ENCODE results near the gene MAPKAP1. TPM values are rescaled to one million over a fixed set of nuclear protein-coding genes. Genes with fewer than 3 reads are reported as not detected.

MAPKAP1 gene
- total RNA-seq, 4 donors from 2014 or later = 46.7 to 63.0 (median 57.9) TPM

GRCh38 chr9:125415583-125416460 is 291.2 kb downstream of the MAPKAP1 start:
- intact Hi-C loops (cut with DNase I; ENCODE audit: low total_unique reads) = no loop called here
- TF ChIP-seq CTCF (IDR thresholded peaks at IDR 0.05) (no peak), POLR2A (IDR thresholded peaks at IDR 0.05) (no peak)
- WGBS, 2 donors = 86 to 90% methylated on average over 23 of the region's 23 CpGs
- no peak overlapping the region for H3K4me3 ChIP-seq (ENCODE audit: low read depth, poor library complexity, severe bottlenecking)
- no peak for DNase-seq (ENCODE audit: low spot score in 2 of 2)

GRCh38 chr9:125413579-125413978 is 293.4 kb downstream of the MAPKAP1 start:
- H3K4me3 ChIP-seq (ENCODE audit: low read depth, poor library complexity, severe bottlenecking) = no peak overlapping the region
- no peak for DNase-seq (ENCODE audit: low spot score in 2 of 2)
- TF ChIP-seq POLR2A (IDR thresholded peaks at IDR 0.05) = no peak
- no peak for TF ChIP-seq CTCF (IDR thresholded peaks at IDR 0.05)
- 95 to 96% methylated on average over 8 of the region's 8 CpGs for WGBS, 2 donors
- intact Hi-C loops (cut with DNase I; ENCODE audit: low total_unique reads) = no loop called here

- H3K4me3 ChIP-seq (ENCODE audit: low read depth, poor library complexity, severe bottlenecking) = no peak overlapping the region
- no peak for TF ChIP-seq POLR2A (IDR thresholded peaks at IDR 0.05)
- TF ChIP-seq CTCF (IDR thresholded peaks at IDR 0.05) = no peak
- intact Hi-C loops (cut with DNase I; ENCODE audit: low total_unique reads) = no loop called here
- DNase-seq (ENCODE audit: low spot score in 2 of 2) = no peak
- 74 to 77% methylated on average over 10 of the region's 10 CpGs for WGBS, 2 donors
Observed at GRCh38 chr9:125412166-125412565, 294.8 kb downstream of the MAPKAP1 start.

- TF ChIP-seq POLR2A (IDR thresholded peaks at IDR 0.05) (no peak), CTCF (IDR thresholded peaks at IDR 0.05) (no peak)
- intact Hi-C loops (cut with DNase I; ENCODE audit: low total_unique reads) = no loop called here
- WGBS, 2 donors = 69 to 77% methylated on average over 13 to 14 of the region's 14 CpGs
- H3K4me3 ChIP-seq (ENCODE audit: low read depth, poor library complexity, severe bottlenecking) = no peak overlapping the region
- DNase-seq (ENCODE audit: low spot score in 2 of 2) = no peak
Observed at GRCh38 chr9:125411171-125411756, 295.7 kb downstream of the MAPKAP1 start.

- intact Hi-C loops (cut with DNase I; ENCODE audit: low total_unique reads) = no loop called here
- H3K4me3 ChIP-seq (ENCODE audit: low read depth, poor library complexity, severe bottlenecking) = no peak overlapping the region
- TF ChIP-seq CTCF (IDR thresholded peaks at IDR 0.05) = no peak
- DNase-seq (ENCODE audit: low spot score in 2 of 2) = no peak
- 93 to 96% methylated on average over 21 to 24 of the region's 24 CpGs for WGBS, 2 donors
Observed at GRCh38 chr9:125410522-125410894, 296.5 kb downstream of the MAPKAP1 start.
